K562 (cell line): ENCODE measurements around the gene SP6. TPM values are rescaled to one million over a fixed set of nuclear protein-coding genes. Genes with fewer than 3 reads are reported as not detected.

ENCODE experiments used
- AFF4 ChIP-seq: sonication (generic); formaldehyde crosslinking; IDR thresholded peaks from 2 replicates; pipeline ENCODE4 v1.8.0; 2023; ENCODE audit warnings: mild to moderate bottlenecking, missing genetic modification reagents
- ATF4 ChIP-seq: fragments of 450-650 bp; formaldehyde crosslinking; IDR thresholded peaks from 2 replicates; pipeline ENCODE4 v1.4.0; 2022; ENCODE audit warnings: mild to moderate bottlenecking, moderate library complexity
- CBFA2T2 ChIP-seq: fragments of 450-650 bp; conservative IDR thresholded peaks from 2 replicates; pipeline ENCODE4 v1.6.1; 2017; ENCODE audit warnings: mild to moderate bottlenecking
- KLF1 ChIP-seq: fragments of 450-650 bp; IDR thresholded peaks from 2 replicates; pipeline ENCODE4 v1.6.1; 2016; ENCODE audit warnings: missing genetic modification characterization, missing compliant biosample characterization
- L3MBTL2 ChIP-seq: fragments of 450-650 bp; IDR thresholded peaks from 2 replicates; pipeline ENCODE4 v1.6.1; 2016; ENCODE audit warnings: mild to moderate bottlenecking, moderate library complexity
- SAP30 ChIP-seq: fragments of 200-600 bp; sonication (generic); IDR thresholded peaks from 2 replicates; pipeline ENCODE4 v1.6.1; 2012; ENCODE audit warnings: borderline replicate concordance, low read depth, mild to moderate bottlenecking, moderate library complexity, low read length, control low read depth, inconsistent platforms; ENCODE audit not compliant: insufficient read depth, poor library complexity, severe bottlenecking
- SMARCB1 ChIP-seq: IDR thresholded peaks from 2 replicates; pipeline ENCODE4 v1.6.1; 2011; ENCODE audit warnings: improper control_type of control experiment, low read depth; ENCODE audit not compliant: insufficient read length
- USF2 ChIP-seq: sonication (generic); formaldehyde crosslinking; IDR thresholded peaks from 2 replicates; pipeline ENCODE4 v1.5.0; 2020; ENCODE audit warnings: missing genetic modification reagents
- ZBTB33 ChIP-seq: sonication (generic); formaldehyde crosslinking; IDR thresholded peaks from 2 replicates; pipeline ENCODE4 v1.8.1; 2023; ENCODE audit warnings: mild to moderate bottlenecking, missing genetic modification reagents
- polyA plus RNA-seq, 8 experiments: library from polyadenylated mRNA; depleted of rRNA in 4 of 8; stranded (reverse) in 5 of 8; unstranded in 3 of 8; fragments of >200 nt; fragmentation: Nextera tagmentation in 2 of 8; fragmentation: Illumina TruSeq in 1 of 8; extraction: Ambion mirVana in 2 of 8; extraction: Trizol in 1 of 8; gene quantifications; 2 replicates each; pipeline versions ENCODE4 v1.2.1 to v1.2.3, GENCODE V29; 2011 to 2014; ENCODE audit warnings: inconsistent platforms in 1 of 8, missing spikeins in 1 of 8
- total RNA-seq, 7 experiments: library from RNA; depleted of rRNA in 6 of 7; stranded (reverse); fragments of >200 nt in 6 of 7; fragmentation: Illumina TruSeq in 2 of 7; extraction: Trizol in 2 of 7; gene quantifications; 2 replicates each; pipeline versions ENCODE4 v1.2.1 to v1.2.3, GENCODE V29; 2011 to 2021; ENCODE audit warnings: low replicate concordance in 1 of 7

SP6 gene
- total and polyA plus RNA-seq, 9 of the 15 experiments (the other 6 are each of a cell fraction or from before 2014, with no cell fraction given) = 0.11 to 7.9 (median 2.2) TPM

- no peak for TF ChIP-seq AFF4
- TF ChIP-seq ZBTB33 = peak; percentile 11; the same call in 1 of the 2 replicates
- no peak for TF ChIP-seq KLF1 (tag)
- TF ChIP-seq SAP30 = no peak
- no peak for TF ChIP-seq CBFA2T2
- no peak for TF ChIP-seq USF2 (CRISPR knock-in tag)
- TF ChIP-seq ATF4 (CRISPR knock-in tag) = peak; percentile 2; the same call in 1 of the 2 replicates
- TF ChIP-seq L3MBTL2 = peak; percentile 8; the same call in 1 of the 2 replicates
- TF ChIP-seq SMARCB1 = no peak
These were observed 9.3 kb downstream of the SP6 start (continued) for GRCh38 chr17:47841488-47842291.
